HG02763 (cell line): Measurements from ENCODE around the gene CDC42SE1.
"Not testable (repeated sequence)": the region's sequence is repeated elsewhere in the genome, so short reads cannot be mapped to it uniquely, and the experiment has no call there.

Experiments used
- ATAC-seq: cut with Tn5 transposase; IDR thresholded peaks from one replicate; pipeline ENCODE4 v1.9.1; 2021; ENCODE audit warnings: mild to moderate bottlenecking, moderate library complexity; ENCODE audit not compliant: unreplicated experiment

Gene CDC42SE1, protein sequence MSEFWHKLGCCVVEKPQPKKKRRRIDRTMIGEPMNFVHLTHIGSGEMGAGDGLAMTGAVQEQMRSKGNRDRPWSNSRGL

DNA sequence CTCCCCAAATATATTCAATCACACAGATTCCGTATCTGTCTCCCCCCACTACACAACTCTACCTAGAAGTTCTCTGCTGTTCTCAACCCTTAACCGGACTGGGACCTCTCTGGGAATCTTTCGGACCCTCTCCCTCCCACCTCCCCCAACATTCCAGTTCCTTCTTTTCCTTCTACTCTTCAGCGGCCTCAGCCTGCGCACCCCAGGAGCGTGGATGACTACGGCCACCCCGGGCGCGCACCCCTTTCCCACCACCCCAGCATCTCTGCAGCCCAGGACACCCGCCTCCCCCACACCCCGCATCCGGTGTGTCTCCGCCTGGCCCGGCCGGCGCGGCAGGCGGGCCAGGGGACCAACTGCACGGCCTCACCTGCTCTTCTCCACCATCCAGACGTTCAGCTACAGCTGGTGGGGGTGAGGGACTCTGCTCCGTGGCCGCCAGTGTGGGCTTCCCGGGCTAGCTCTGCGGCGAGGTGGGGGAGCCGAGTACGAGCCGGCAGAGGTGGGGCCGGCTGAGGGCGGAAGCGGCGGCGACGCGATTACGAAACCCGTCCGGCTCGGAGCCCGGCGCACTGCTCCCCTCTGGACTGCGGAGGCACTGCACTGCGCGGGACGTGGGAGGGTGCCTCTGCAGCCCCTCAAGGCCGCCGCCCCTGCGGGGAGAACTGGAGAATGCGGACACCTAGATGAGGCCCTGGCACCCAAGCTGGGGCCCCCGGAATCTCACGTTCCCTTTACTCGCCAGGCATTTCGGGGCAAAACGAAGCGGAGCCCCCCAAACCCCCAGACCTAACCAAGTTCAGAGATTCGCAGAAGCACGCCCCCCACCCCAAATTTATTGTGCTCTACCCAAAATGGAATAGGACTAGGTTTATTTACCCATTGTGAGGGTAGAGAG, at the start of gene CDC42SE1:
Gene CDC42SE1, minus strand, starts transcription at position 514 of the 898 bp plus-strand sequence. CDS start 3,892 bp downstream, outside the sequence.
- peak; percentile 81 for ATAC-seq

DNA sequence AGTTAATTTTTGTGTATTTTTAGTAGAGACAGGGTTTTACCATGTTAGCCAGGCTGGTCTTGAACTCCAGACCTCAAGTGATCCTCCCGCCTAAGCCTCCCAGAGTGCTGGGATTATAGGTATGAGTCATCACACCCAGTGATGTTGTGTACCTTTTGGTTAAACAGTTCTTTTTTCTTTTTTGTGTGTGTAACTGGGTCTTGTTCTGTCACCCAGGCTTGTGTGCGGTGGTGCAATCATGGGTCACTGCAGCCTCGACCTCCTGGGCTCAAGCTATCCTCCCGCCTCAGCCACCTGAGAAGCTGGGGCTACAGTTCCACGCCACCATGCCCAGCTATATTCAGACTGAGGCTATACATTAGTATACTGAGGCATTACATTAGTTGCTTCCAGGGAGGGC, 48.9 kb upstream of the CDC42SE1 start:
- ATAC-seq, result no peak

DNA sequence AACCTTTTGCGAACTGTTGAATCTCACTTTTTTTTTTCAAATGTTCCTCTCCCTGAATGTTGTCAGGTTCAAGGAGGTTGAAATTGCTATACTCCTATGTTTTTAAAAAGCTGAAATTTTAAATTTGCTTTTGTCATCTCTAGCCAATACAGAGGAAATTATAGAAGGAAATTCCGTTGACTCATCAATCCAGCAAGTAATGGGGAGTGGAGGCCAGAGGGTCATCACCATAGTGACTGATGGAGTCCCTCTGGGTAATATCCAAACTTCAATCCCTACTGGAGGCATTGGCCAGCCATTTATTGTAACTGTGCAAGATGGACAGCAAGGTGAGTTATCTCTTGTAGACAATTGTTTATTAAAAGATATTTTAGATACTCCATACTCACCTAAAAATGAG, 47.5 kb upstream of the CDC42SE1 start:
- no peak for ATAC-seq

DNA sequence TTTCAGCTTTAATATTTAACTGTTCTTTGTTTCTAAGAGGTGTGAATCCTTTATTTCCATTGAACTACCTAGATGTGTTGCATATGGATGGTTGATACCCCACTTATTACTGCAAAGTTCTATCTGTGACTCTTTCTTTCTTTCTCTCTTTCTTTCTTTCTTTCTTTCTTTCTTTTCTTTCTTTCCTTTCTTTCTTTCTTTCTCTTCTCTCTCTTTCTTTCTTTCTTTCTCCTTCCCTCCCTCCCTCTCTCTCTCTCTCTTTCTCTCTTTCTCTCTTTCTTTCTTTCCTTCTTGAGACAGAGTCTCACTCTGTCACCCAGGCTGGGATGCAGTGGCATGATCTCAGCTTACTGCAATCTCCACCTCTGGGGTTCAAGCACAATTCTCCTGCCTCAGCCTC, 45.2 kb upstream of the CDC42SE1 start:
- ATAC-seq, result no peak

DNA sequence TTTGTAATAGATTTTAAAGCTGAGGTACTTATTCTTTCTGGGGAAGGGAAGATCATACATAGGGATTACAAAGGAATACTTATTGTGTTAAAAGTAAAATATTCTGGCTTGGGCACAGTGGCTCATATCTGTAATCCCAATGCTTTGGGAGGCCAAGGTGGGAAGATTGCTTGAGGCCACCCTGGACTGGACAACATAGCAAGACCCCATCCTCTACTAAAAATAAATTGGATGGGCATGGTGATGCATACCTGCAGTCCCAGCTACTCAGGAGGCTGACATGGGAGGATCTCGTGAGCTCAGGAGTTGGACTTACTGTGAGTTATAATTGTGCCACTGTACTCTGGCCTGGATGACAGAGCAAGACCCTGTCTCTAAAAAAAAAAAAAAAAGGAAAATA, 38.7 kb upstream of the CDC42SE1 start:
- ATAC-seq, result no peak

DNA sequence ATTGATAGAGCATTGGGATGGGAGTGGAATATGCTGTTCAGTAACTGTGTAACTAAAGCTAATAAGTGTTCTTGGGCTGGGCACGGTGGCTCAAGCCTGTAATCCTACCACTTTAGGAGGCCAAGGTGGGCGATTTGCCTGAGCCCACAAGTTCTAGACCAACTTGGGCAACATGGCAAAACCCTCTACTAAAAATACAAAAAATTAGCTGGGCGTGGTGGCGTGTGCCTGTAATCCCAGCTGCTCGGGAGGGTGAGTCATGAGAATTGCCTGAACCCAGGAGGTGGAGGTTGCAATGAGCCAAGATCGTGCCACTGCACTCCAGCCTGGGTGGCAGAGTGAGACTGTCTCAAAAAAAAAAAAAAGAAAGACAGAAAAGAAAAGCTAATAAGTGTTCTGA, 38.0 kb upstream of the CDC42SE1 start:
- ATAC-seq, result not testable (repeated sequence)

DNA sequence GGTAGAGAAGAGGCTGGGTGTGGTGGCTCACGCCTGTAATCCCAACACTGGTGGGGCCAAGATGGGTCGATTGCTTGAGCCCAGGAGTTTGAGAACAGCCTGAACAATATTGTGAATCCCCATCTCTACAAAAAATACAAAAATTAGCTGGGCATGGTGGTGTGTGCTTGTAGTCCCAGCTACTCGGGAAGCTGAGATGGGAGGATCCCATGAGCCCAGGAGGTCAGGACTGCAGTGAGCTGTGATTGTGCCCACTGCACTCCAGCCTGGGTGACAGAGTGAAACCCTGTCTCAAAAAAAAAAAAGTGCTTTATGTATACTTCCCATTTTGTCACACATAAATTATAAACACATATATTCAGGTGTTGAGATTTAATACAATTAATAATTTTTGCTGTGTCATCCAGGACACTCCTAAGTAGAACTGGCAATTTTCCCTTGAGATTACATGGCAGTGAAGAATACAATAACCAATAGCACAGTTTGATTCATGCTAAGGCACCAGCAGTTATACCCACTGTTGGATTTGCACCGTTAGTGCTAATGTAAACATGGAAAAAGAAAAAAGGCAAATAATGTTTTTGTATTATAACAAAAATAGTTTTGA, 26.6 kb upstream of the CDC42SE1 start:
- no peak for ATAC-seq

DNA sequence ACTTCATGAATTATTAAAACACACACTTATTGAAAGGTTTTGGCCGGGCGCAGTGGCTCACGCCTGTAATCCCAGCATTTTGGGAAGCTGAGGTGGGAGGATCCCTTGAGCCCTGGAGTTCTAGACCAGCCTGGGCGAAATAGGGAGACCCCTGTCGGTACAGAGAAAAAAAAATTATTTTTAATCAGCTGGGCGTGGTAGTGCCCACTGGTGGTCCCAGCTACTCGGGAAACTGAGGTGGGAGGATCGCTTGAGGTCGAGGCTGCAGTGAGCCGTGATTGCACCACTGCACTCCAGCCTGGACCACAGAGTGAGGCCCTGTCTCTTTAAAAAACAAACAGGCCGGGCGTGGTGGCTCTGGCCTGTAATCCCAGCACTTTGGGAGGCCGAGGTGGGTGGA, 12.8 kb upstream of the CDC42SE1 start:
- no peak for ATAC-seq

DNA sequence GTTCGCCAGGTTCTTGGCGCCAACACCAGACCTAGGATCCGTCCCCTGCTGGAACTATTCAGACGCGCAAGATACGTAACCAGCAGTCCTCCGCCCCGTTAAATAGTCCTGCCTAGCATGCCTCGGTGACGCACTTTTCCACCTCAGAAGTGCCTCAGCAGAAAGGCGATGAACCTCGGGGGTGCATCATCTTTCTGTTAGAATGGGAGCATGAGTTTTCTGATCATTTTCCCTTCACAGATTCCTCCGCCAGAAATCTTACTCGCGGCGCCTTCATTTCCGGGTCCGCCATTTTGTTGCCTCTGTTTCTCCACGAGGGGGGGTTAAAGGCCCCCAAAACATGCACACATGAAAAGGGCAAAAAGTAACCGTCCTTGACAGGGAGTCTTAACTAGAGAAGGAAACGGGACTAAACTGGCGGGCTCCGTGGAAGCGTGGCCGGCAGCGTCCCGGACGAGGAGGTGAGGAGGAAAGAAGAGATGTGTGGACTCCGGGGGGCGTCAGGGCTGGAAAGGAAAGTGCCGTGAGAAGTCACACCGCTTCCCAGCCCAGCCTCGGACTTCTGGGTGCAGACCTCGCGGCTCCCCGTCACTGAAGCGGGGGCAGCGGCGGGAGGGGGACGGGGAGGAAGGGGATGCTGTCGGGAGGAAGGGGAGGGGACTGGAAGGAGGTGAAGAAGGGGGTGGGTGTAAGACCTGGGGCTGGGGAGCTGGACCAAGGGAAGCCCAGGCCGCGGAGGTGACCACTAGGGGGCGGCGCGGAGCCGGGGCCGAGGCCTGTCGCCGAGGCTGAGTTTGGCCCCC, 11.3 kb upstream of the CDC42SE1 start, which contains the start of gene GABPB2:
Gene GABPB2, plus strand, starts transcription at position 288 of the 803 bp plus-strand sequence. CDS start 17,429 bp downstream, outside the sequence.
- ATAC-seq, result peak; percentile 66

DNA sequence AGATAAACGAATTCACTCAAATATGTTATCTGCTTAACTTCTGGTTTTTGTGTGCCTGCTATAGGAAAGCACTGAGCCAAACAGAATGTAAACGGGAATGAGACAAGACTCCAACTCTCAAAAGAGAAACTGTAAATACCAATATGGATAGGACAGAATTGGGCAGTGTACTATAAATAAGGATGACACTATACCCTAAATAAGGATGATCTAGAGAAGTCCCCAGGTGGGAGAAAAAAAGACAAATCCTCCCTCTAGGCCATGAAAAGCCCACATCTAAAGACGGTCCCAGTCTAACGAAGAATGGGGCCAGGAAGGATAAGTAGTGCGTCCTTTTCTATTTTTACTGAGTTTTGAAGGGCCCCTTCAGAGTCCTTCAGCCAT, 9.7 kb upstream of the CDC42SE1 start:
- no peak for ATAC-seq

DNA sequence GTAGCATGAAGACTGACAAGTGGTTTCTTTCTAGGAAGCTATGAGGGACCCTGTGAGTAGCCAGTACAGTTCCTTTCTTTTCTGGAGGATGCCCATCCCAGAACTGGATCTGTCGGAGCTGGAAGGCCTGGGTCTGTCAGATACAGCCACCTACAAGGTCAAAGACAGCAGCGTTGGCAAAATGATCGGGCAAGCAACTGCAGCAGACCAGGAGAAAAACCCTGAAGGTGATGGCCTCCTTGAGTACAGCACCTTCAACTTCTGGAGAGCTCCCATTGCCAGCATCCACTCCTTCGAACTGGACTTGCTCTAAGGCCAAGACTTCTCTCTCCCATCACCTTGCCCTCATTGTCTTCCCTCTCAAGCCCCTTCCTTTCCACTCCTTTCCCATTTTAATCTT, 7.8 kb upstream of the CDC42SE1 start:
- no peak for ATAC-seq

DNA sequence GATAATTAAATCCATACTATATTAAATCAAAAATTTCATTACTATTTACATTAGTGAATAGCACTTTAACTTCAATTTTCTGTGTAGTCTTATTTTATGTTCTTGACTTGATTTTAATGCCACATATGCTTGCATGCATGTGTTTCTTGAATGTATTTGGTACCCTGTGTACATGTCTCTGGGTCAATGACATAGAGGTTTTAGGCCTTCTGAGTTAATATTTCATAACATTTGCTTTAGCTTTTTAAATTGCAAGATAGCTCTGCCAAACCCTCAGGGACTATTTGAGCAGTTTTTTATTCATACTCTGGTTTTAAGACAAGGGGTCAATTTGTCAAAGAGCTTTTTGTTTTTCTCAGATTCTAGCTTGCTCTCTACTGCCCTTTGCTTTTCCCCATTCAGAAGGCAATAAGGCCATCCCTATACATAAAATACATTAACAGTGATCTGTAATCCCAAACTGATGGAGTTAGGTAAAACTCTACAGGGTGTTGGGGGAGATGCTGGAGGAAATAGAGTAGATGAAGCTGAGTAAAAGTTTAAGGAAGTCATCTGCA, 5.7 kb upstream of the CDC42SE1 start:
- ATAC-seq, result no peak

DNA sequence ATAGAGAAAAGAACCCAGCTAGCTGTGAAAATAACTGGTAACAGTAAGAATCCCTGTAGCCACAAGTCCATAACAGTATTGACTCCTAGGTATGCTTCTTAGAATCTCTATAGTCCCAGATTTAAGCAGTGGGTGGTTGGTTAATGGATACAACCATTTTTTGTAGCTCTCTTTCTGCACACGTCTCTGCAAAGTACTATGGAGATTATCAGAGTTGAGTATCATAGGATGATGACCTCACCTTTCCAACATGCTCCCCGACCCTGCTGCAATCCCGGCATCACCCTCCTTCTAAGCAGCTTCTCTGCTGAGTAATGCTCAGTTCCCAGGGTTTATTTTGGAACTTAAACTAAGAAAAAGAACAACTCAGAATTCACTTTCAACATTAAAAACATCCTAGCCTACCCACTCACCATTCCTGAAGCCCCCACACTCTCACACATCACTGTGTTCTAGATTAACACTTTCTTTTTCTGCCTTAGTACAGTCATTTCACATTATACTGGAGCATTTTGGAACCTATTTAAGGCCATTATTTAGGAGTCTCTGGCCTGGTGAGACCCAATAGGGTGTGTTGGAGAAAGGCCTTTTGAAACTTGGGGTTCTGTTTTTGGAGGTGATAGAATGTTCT, 3.4 kb upstream of the CDC42SE1 start:
- no peak for ATAC-seq

DNA sequence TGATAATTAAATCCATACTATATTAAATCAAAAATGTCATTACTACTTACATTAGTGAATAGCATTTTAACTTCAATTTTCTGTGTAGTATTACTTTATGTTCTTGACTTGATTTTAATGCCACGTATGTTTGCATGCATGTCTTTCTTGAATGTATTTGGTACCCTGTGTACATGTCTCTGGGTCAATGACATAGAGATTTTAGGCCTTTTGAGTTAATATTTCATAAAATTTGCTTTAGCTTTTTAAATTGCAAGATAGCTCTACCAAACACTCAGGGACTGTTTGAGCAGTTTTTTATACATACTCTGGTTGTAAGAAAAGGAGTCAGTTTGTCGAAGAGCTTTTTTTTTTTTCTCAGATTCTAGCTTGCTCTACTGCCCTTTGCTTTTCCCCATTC, 2.3 kb upstream of the CDC42SE1 start:
- no peak for ATAC-seq

DNA sequence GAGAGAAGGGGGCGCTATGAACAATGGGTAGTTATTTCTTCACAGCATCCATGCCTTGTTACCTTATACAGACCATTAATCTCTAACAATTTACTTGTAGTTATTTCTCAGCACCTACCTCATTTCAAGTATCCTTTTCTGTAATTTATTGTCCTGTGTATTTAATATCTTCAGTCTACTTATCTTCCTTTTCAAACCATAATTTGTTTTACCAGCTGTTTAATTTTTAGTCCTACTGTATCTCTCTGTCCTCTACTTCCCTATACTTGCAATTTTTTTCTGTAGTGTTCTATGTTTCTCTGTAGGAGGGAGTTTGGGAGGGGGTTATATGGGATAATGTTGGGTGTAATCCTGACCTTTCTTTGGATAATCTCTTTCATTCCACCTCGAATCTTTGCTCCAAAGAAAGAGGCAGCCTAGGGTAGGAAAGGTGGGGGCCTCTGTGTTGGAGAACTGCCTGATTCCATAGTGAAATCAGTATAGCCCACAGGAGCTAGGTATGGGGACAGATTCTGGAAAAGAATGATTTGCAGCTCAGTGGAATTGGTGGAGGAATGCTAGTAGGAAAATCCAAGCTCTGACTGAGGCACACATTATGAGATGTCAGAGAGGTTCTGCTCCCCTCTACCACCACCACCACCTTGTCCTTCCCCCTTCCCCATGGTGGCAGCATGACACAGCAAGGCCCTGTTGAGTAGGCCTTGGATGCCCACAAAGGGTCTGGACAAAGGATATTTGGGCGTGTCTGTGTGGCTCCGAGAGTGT, 1.4 kb upstream of the CDC42SE1 start:
- no peak for ATAC-seq

DNA sequence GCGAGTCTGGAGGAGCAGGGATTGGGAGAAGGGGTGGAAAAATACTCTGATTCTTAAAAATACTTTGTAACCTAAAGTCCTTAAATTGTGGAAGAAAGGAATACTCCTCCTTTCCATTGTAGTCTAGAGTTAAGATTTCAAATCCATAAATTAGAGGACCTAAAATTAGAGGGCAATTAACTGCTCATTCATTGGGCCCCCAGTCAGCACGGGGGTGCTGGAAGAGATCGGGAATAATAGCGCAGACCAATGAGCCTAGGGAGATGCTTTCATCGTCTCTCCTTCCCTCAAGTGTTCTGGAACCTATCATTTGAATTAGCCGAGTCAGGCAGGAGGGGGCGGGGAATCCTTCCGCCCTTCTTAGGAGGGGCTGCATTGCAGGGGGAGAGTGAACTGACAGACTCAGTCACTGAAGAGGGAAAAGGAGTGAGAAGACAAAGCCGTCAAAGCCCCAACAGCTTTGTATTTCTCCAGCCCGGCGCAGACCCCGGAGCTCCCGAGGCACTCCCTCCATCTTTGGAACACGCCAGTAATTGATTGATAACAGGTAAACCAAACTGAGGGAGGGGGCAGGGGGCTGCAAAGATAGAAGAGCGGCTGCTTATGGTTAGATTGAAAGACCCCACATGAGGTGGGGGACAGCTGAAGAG, 710 bp upstream of the CDC42SE1 start, which contains the start of gene MLLT11:
Gene MLLT11, plus strand, starts transcription at position 391 of the 650 bp plus-strand sequence. CDS start 6,828 bp downstream, outside the sequence.
- ATAC-seq, result no peak

DNA sequence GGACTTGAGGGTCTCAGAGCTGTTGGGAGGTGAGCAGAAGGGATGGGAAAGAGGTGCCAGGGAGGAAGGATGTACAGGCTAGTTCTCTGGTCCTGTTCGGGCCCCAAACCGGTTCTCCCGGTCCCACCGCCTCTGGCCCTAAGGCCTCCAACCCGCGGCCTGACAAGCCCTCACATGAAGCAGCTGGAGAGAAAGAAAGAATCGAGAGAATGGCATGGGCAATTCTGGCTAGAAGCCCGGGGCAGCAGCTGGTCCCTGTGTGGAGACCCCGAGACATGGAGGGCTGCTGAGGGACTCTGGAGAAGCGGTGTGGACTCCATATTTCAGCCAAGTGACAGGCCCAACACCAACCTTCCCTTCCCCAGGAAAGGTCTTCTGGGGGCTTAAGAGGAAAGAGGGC, 730 bp downstream of the CDC42SE1 start:
- ATAC-seq, result no peak

DNA sequence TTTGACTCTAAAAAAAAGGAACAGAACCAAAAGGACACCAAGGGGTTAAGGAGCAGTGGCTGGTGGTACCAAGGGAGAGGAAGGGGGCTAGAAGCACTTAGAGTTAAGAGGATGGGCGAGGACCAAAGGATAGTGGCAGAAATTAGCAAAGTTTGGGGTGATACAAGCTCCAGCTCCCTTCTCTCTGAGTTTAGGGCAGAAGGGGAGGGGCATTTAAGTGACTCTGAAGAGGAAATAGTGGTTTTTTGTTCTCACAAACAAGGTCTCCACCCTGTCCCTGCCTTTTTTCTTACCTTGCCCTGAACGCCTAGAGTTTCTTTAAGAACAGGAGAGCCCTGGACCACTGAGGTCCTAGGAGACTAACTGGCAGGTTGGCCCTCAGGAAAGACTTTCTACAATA, 3.3 kb downstream of the CDC42SE1 start:
- no peak for ATAC-seq

DNA sequence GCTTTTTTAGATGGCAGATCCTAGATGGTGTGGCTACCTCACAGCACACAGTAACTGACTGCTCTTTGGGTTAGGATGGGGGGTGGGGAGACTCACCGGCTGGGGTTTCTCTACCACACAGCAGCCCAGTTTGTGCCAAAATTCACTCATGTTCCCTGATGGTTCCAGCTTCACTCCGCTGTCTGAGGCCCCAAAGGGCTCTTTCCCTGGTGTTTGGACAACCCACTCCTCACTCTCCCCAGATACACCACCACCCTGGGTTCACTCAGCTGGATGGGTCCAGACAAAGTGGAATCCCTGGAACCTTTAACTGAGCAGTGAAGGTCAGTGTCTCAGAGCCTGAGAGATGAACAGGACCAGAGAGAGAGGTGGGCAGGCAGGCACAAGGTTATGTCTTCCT, 3.8 kb downstream of the CDC42SE1 start:
- ATAC-seq, result no peak
